ENCODE data around the gene KDM4F.

Gene KDM4F

DNA sequence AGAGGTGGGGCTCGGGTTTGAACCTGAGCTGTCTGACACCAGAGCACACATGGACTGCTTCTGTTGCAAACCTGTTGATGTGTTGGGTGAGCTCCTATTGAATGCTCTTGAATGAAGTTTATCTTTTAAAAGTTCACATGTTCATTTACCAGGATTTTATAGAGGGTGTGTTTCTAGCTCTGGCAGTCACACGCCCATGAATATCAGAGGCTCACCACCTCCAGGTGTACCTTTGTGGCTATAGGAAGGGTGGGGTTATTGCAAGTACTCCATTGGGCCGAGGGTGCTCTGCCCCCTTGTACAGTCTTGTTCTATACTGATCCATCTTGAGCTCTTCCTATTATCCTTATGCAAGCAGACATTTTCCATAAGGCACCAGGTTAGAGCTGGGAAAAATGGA, 49.6 kb downstream of the KDM4F start:
- no peak overlapping the region for H3K4me3 ChIP-seq (replicated peaks; ENCODE audit: low read depth, low read length)
- TF ChIP-seq, protein P1, sequence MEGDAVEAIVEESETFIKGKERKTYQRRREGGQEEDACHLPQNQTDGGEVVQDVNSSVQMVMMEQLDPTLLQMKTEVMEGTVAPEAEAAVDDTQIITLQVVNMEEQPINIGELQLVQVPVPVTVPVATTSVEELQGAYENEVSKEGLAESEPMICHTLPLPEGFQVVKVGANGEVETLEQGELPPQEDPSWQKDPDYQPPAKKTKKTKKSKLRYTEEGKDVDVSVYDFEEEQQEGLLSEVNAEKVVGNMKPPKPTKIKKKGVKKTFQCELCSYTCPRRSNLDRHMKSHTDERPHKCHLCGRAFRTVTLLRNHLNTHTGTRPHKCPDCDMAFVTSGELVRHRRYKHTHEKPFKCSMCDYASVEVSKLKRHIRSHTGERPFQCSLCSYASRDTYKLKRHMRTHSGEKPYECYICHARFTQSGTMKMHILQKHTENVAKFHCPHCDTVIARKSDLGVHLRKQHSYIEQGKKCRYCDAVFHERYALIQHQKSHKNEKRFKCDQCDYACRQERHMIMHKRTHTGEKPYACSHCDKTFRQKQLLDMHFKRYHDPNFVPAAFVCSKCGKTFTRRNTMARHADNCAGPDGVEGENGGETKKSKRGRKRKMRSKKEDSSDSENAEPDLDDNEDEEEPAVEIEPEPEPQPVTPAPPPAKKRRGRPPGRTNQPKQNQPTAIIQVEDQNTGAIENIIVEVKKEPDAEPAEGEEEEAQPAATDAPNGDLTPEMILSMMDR (IDR thresholded peaks at IDR 0.05; ENCODE audit: low read depth, low read length, missing control alignments) = no peak
- no peak for DNase-seq (ENCODE audit: extremely low read depth, low read depth)

DNA sequence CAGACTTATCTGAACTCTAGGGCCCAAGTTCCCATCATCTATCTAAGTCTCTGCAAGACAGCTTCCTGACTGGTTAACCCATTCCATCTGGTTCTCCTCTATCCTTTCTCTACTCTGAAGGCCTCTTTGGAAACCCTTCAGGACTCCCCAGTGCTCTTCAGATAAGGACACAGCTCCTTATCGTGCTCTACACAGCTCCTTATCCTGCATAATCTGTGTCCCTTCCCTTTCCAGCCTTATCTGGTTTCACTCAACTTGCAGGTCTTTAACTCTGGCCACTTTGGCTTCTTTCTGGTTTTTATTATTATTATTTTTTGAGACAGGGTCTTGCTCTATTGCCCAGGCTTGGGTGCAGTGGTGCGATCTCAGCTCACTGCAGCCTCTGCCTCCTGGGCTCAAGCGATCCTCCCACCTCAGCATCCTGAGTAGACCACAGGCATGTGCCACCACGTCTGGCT, 51.0 kb downstream of the KDM4F start:
- DNase-seq (ENCODE audit: extremely low read depth, low read depth) = no peak
- no peak overlapping the region for H3K4me3 ChIP-seq (replicated peaks; ENCODE audit: low read depth, low read length)
- TF ChIP-seq, protein P1 (IDR thresholded peaks at IDR 0.05; ENCODE audit: low read depth, low read length, missing control alignments) = no peak
